GM23338 (cell line): Measurements from ENCODE around the gene SEC16A.

Source experiments
- CTCF ChIP-seq, 2 experiments: fragments of 200-600 bp in 1 of 2; sonication (generic) in 1 of 2; conservative IDR thresholded peaks; 2 replicates each; pipeline versions ENCODE4 v1.5.1 to v1.6.1; 2016 to 2017; ENCODE audit warnings: antibody characterized with exemption in 2 of 2, low read depth in 2 of 2, mild to moderate bottlenecking in 2 of 2, moderate library complexity in 1 of 2
- ETS1 ChIP-seq: IDR thresholded peaks from 2 replicates; pipeline ENCODE4 v1.6.1; 2016; ENCODE audit warnings: antibody characterized with exemption
- NANOG ChIP-seq: IDR thresholded peaks from 2 replicates; pipeline ENCODE4 v1.6.1; 2016; ENCODE audit warnings: antibody characterized with exemption, borderline replicate concordance
- POLR2AphosphoS5 ChIP-seq: IDR thresholded peaks from 2 replicates; pipeline ENCODE4 v1.6.1; 2016; ENCODE audit warnings: antibody characterized with exemption, low read depth
- REST ChIP-seq: IDR thresholded peaks from one replicate; pipeline ENCODE4 v1.6.1; 2018; ENCODE audit warnings: antibody characterized with exemption; ENCODE audit not compliant: unreplicated experiment

- TF ChIP-seq CTCF (conservative IDR thresholded peaks at IDR 0.05; ENCODE audit: low read depth in 2 of 2) (no peak), ETS1 (no peak), REST (no peak), POLR2AphosphoS5 (no peak), NANOG (no peak)
Measured at GRCh38 chr9:136441681-136442245, 41.1 kb downstream of the SEC16A start.
